ENCODE data around the gene RHOF. TPM values are rescaled to one million over a fixed set of nuclear protein-coding genes. Genes with fewer than 3 reads are reported as not detected.

RHOF gene
- total RNA-seq, 2 donors from 2014 or later, result 9.9 to 10.2 TPM

DNA sequence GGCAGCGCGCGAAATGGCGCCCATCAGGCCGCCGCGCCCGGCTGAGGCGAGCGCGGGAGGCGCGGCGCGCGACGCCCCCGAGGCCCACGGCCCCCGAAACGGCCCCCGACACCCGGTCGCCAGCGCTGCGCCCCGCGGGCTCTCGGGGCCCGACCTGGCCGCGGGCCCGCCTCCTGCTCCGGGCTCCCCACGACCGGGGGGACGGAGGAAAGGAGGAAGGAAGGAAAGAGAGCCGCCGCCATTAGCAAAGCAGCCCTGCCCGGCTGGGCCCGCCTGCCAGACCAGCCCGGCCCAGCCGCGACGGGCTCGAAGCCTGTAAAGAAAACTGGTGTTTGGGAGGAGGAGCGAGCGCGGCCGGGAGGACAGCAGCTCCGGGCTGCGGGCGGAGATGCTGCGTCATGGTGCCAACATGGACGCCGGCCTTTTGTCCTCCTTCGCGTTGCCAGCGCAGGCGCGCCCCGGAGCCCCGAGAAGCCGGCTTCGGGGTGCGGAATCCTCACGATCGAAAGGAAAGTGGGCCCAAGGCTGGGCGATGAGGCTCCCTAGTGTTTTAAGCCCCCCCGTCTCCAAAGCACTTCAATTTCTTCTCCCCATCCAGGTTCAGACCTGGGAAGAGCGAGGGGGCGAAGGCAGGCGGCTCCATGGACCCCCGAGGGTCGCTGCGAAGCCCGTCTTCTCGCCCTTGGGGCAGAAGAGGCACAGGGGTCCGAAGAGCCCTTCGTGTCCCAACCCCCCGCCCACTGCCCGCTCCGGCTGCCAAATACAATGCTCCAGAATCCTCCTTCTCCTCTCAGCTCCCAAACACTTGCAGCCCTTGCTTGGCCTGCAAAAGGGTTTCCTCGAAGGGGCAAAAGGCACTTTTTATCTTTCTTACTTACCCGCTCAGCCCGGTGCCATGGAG is 7.5 kb upstream of the RHOF start:
- ATAC-seq, result peak; percentile 20
- TF ChIP-seq POLR2A (IDR thresholded peaks at IDR 0.05), result peak; percentile 68 to 81 (median 77)
- TF ChIP-seq CTCF (IDR thresholded peaks at IDR 0.05), result no peak
- Histone ChIP-seq H3K9me3 (no peaks in the 10 kb centered on the region), H3K36me3 (replicated peaks in 1 of 2; ENCODE audit: insufficient read depth in 1 of 2, low read depth in 2 of 2) (no peaks in the 10 kb centered on the region), H3K4me1 (peaks cover 51% of the 10 kb centered on the region), H3K27me3 (no peaks in the 10 kb centered on the region), H3K27ac (peak overlapping the region; percentile 96 to 100 (median 100)), H3K4me3 (peak overlapping the region; percentile 37 to 42)
- intact Hi-C loops (cut with DNase I), result no loop called here
- WGBS, 2 donors, result 1% methylated on average over 22 to 56 of the region's 86 CpGs
- peak; percentile 83 to 87 (median 86) for DNase-seq

DNA sequence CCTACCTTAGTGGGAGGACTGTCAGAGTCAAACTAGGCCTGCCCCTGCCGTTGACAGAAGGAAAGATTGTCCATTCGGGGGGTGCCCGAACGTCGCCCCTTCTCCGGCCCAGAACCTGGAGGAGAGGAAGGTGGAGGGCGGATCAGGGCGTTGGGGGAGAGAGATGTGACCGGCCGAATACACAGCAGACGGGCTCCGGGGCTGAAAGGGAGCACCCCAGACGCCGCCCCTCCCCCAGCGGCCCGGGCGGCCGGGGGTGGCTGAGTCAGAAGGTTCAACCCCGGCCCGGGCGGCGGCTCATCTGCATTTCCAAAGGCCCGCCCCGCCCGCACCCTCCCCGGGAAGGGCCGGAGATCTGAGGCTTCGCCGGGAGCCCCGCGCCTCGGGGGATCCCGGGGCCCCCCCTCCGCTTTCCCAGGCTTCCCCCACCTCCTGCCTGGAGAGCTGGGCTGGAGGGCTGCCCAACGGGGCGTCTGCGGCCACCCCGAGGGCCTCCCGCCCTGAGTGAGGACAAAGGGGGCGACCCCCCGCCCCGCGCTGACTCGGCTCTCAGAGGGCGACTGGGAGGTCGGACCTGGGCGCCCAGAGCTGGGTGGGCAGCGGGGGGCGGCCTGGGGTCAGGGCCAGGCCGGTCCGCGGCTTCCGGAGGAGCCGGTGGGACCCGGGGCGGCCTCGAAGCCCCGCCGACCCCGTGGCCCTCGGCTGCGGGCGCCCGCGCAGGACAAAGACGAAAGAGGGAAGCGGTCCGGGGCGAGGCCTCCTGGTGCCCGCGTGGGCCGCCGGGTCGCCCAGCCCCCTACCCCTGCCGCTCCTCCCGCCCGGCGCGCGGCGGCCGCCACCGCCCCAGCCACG is 6.6 kb upstream of the RHOF start:
- Histone ChIP-seq H3K27ac (peak overlapping the region; percentile 96 to 100 (median 100)), H3K27me3 (no peaks in the 10 kb centered on the region), H3K9me3 (no peaks in the 10 kb centered on the region), H3K4me1 (peaks cover 57% of the 10 kb centered on the region), H3K4me3 (peak overlapping the region in 1 of 2 donors; percentile 17), H3K36me3 (replicated peaks in 1 of 2; ENCODE audit: insufficient read depth in 1 of 2, low read depth in 2 of 2) (no peaks in the 10 kb centered on the region)
- DNase-seq, result peak; percentile 88 to 91 (median 90)
- 1% methylated on average over 66 of the region's 84 CpGs; no CpG with 5 or more reads in 1 of the 2 donors for WGBS, 2 donors
- intact Hi-C loops (cut with DNase I), result loop anchor here (10.0 kb wide), 1 partner anchor 85 kb away; the partner anchor contains the start of gene PSMD9
- ATAC-seq, result peak; percentile 43
- TF ChIP-seq POLR2A (IDR thresholded peaks at IDR 0.05) (peak; percentile 62 to 67 (median 65)), CTCF (IDR thresholded peaks at IDR 0.05) (no peak)

DNA sequence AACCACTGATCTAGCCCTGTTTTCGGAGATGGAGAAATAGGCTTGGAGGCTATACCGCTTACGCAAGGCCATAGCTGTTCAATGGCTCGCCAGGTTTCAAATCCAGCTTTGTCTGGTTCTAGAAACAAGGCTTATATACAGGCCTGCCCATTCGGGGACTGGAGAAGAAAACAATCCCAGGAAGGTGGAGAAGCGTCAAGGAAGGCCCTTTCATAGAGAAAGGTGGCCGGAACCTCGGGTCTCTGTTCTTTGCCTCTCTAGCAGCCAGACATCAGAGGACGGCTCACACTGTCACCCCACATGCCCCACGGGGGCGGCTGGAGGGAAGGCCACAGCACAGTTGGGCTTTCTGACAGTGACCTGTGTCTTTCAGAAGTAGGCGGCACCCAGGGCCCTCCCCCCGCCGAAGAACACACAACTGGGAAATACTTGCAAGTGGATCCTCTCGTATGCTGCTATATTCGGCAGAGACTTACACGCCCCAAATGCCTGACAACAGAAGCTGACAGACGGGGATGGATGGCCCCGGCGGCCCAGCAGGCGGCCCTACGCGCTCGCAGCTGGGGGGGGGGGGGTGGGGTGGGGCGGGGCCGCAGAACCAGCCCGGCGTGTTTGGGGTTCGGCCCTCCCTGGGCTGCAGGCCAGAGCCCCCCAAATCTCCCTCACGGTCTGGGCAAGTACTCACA is 5.8 kb upstream of the RHOF start:
- peaks cover 64% of the 10 kb centered on the region for H3K4me1 ChIP-seq
- WGBS, 2 donors, result 10 to 18% methylated on average over 11 to 28 of the region's 30 CpGs
- intact Hi-C loops (cut with DNase I), result loop anchor here (10.0 kb wide), 1 partner anchor 86 kb away; the partner anchor contains the start of gene PSMD9
- H3K27ac ChIP-seq, result peak overlapping the region; percentile 96 to 100 (median 100)
- DNase-seq (peak; percentile 60 to 79 (median 72)), ATAC-seq (peak; percentile 8)
- no peaks in the 10 kb centered on the region for H3K9me3 ChIP-seq
- no peaks in the 10 kb centered on the region for H3K36me3 ChIP-seq (replicated peaks in 1 of 2; ENCODE audit: insufficient read depth in 1 of 2, low read depth in 2 of 2)
- H3K27me3 ChIP-seq, result no peaks in the 10 kb centered on the region
- TF ChIP-seq POLR2A (IDR thresholded peaks at IDR 0.05), result no peak
- no peak for TF ChIP-seq CTCF (IDR thresholded peaks at IDR 0.05)
- H3K4me3 ChIP-seq, result no peak overlapping the region

DNA sequence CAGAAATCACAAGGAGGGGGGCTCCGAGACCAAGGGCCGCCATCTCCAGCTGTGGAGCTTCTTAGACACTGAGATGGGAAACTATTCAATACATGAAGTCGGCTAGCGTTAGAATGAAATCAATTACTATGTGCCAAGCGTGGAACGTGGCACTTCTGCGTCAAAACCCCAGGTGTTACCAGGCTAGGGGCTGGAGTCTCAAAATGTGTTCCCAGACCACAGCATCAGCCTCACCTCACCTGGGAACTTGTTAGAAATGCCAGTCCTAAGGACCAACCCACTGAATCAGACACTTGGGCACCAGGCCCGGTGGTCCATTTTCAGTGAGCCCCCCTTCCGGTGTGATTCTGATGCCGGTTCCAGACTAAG is 5.3 kb upstream of the RHOF start:
- H3K36me3 ChIP-seq (replicated peaks in 1 of 2; ENCODE audit: insufficient read depth in 1 of 2, low read depth in 2 of 2), result no peaks in the 10 kb centered on the region
- peaks cover 70% of the 10 kb centered on the region for H3K4me1 ChIP-seq
- H3K27ac ChIP-seq, result peak overlapping the region; percentile 96 to 100 (median 100)
- intact Hi-C loops (cut with DNase I), result loop anchor here (10.0 kb wide), 1 partner anchor 86 kb away; the partner anchor contains the start of gene PSMD9
- H3K9me3 ChIP-seq, result no peaks in the 10 kb centered on the region
- 18 to 27% methylated on average over 10 of the region's 10 CpGs for WGBS, 2 donors
- no peak overlapping the region for H3K4me3 ChIP-seq
- H3K27me3 ChIP-seq, result no peaks in the 10 kb centered on the region
- ATAC-seq (no peak), DNase-seq (no peak)
- no peak for TF ChIP-seq POLR2A (IDR thresholded peaks at IDR 0.05)
- no peak for TF ChIP-seq CTCF (IDR thresholded peaks at IDR 0.05)

Data from body of pancreas (tissue), 4 donors.